T-helper 22 cell (primary cell): ENCODE data around the gene PSME2.

Experiments used
- DNase-seq: peaks from one replicate; pipeline ENCODE4 v3.0.0-alpha.2; 2020; ENCODE audit warnings: low read depth

Gene PSME2

DNA sequence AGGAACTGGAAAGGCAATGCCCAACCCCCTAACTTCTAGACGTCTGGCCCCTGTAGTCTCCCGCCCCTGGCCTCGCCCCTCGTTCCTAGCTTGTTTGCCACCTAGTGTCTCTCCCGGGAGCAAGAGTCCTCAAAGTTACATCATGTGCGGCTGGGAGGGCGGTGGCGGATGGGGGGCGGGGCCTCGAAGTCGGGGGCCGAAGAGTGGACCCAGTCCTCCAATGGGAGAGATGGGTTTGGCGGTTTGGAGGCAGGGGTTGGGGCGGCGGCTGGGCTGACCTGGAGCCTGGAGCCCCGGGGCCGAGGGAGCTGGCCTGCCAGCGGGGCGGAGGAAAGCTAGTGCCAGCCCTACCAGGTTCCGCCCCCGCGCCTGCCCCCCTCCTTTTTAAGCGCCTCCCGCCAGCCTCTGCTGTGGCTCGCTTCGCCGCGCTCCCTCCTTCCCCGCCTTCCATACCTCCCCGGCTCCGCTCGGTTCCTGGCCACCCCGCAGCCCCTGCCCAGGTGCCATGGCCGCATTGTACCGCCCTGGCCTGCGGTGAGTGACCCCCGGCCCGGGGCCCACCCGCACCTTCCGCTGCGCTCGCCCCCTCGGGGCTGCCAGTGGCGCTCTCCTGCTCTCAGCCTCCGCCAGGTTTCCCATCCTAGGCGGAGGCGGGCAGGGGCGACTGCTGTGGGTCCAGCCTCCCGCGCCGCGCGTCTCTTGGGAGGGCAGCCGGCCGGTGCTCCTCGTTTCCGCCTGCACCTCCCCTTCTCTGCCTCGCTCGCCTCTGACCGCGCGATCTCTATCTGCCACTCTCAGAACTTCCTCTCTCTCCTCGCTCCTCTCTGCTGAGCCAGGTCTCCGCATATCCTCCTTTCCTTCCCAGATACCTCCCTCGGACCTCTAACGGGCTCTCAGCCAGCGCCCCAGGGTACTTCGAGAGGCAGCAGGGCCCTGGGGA is 52.2 kb downstream of the PSME2 start, which contains the start of gene PCK2:
Gene PCK2, plus strand, starts transcription at position 411 of the 940 bp plus-strand sequence. Its CDS starts 95 bp downstream, at position 506.
- peak; percentile 68 for DNase-seq
